K562 (cell line): ENCODE results near the gene WFDC1.

Experiments
- ASH1L ChIP-seq: fragments of 450-650 bp; IDR thresholded peaks from 2 replicates; pipeline ENCODE4 v1.6.1; 2018; ENCODE audit warnings: borderline replicate concordance, mild to moderate bottlenecking, low read depth; ENCODE audit not compliant: partially characterized antibody
- BCL6 ChIP-seq: fragments of 250-450 bp; sonication (Bioruptor Pico); IDR thresholded peaks from 2 replicates; pipeline ENCODE4 v1.4.0; 2020
- CBFB ChIP-seq: sonication (generic); formaldehyde crosslinking; IDR thresholded peaks from 2 replicates; pipeline ENCODE4 v1.4.0; 2020; ENCODE audit warnings: mild to moderate bottlenecking, missing genetic modification reagents
- CHD2 ChIP-seq: IDR thresholded peaks from 2 replicates; pipeline ENCODE4 v1.6.1; 2011; ENCODE audit warnings: low read depth, low read length
- KDM1A ChIP-seq, 2 experiments: fragments of 450-650 bp; IDR thresholded peaks; 2 replicates each; pipeline ENCODE4 v1.6.1; 2016; ENCODE audit warnings: mild to moderate bottlenecking in 2 of 2
- RBM39 ChIP-seq: fragments of 200-400 bp; formaldehyde crosslinking; optimal IDR thresholded peaks from 2 replicates; pipeline ENCODE3; 2018; ENCODE audit warnings: low read depth, low read length
- SP2 ChIP-seq: IDR thresholded peaks from 2 replicates; pipeline ENCODE4 v1.6.1; 2011; ENCODE audit warnings: mild to moderate bottlenecking, low read depth, low read length, moderate library complexity; ENCODE audit not compliant: poor library complexity, severe bottlenecking; ENCODE audit errors: extremely low read depth
- SRF ChIP-seq, 2 experiments: fragments of 250-450, 450-650 bp in 1 of 2; sonication (Bioruptor Pico) in 1 of 2; sonication (generic) in 1 of 2; formaldehyde crosslinking; IDR thresholded peaks; 2 replicates each; pipeline versions ENCODE4 v1.5.0 to v1.5.1; 2020 to 2022; ENCODE audit warnings: mild to moderate bottlenecking in 1 of 2, missing genetic modification reagents in 1 of 2
- TGIF2 ChIP-seq: sonication (generic); formaldehyde crosslinking; IDR thresholded peaks from 2 replicates; pipeline ENCODE4 v1.8.1; 2022; ENCODE audit warnings: mild to moderate bottlenecking, missing genetic modification reagents, moderate library complexity
- ZNF197 ChIP-seq: fragments of 200-800 bp; sonication (Bioruptor generic); IDR thresholded peaks from 2 replicates; pipeline ENCODE4 v1.6.1; 2016; ENCODE audit warnings: low read depth, missing genetic modification characterization, missing compliant biosample characterization
- ZNF274 ChIP-seq: IDR thresholded peaks from 2 replicates; pipeline ENCODE4 v1.6.1; 2011; ENCODE audit warnings: low read depth, mild to moderate bottlenecking, low read length, moderate library complexity, borderline replicate concordance
- TF ChIP-seq, protein P1 (sequence below): fragments of 450-650 bp; IDR thresholded peaks from 2 replicates; pipeline ENCODE4 v1.7.1; 2018; ENCODE audit warnings: mild to moderate bottlenecking, low read depth; ENCODE audit not compliant: partially characterized antibody

DNA sequence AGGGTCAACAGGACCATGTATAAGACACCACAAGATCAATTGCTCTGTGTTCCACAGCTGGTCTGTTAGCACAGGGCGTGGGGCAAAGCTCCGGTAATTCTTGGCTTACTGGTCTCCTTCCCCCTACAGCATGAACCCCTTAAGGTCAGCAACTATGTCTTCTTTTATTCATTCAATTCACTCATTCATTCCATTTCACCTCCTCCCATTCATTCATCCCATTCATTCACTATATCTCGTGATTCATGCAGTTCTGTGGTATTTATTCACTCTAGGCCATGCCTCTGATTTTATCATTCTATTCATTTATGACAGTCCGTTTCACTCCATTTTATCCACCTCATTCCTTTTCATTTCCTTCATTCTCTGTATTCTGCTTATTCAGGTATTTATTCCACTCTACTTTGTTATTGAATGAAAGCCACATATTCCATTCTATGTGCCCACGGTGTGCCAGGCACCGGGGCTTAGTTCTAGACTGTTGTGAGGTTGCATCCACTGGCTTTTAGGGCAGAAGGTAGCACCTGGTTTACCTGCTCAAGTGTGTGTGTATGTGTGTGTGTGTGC lies 19.0 kb upstream of the WFDC1 start:
- TF ChIP-seq ZNF274 = no peak
- no peak for TF ChIP-seq CHD2
- no peak for TF ChIP-seq KDM1A (IDR thresholded peaks at IDR 0.05)
- TF ChIP-seq CBFB (CRISPR knock-in tag) = no peak
- no peak for TF ChIP-seq SRF (CRISPR knock-in tag; IDR thresholded peaks at IDR 0.05)
- no peak for TF ChIP-seq ZNF197 (CRISPR knock-in tag)
- TF ChIP-seq RBM39 = no peak
- TF ChIP-seq ASH1L = no peak
- TF ChIP-seq, protein P1, sequence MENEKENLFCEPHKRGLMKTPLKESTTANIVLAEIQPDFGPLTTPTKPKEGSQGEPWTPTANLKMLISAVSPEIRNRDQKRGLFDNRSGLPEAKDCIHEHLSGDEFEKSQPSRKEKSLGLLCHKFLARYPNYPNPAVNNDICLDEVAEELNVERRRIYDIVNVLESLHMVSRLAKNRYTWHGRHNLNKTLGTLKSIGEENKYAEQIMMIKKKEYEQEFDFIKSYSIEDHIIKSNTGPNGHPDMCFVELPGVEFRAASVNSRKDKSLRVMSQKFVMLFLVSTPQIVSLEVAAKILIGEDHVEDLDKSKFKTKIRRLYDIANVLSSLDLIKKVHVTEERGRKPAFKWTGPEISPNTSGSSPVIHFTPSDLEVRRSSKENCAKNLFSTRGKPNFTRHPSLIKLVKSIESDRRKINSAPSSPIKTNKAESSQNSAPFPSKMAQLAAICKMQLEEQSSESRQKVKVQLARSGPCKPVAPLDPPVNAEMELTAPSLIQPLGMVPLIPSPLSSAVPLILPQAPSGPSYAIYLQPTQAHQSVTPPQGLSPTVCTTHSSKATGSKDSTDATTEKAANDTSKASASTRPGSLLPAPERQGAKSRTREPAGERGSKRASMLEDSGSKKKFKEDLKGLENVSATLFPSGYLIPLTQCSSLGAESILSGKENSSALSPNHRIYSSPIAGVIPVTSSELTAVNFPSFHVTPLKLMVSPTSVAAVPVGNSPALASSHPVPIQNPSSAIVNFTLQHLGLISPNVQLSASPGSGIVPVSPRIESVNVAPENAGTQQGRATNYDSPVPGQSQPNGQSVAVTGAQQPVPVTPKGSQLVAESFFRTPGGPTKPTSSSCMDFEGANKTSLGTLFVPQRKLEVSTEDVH = no peak
- no peak for TF ChIP-seq BCL6 (CRISPR knock-in tag)
- no peak for TF ChIP-seq TGIF2 (CRISPR knock-in tag)
- no peak for TF ChIP-seq SP2
